HG02884 (cell line): ENCODE data around the gene C9orf43.
A peak's percentile ranks its signal among the peaks of the same experiment; 100 is the strongest.
"Not testable (repeated sequence)": the region's sequence is repeated elsewhere in the genome, so short reads cannot be mapped to it uniquely, and the experiment has no call there.

Source experiments
- ATAC-seq: cut with Tn5 transposase; IDR thresholded peaks from one replicate; pipeline ENCODE4 v1.9.1; 2021; ENCODE audit warnings: mild to moderate bottlenecking, moderate library complexity; ENCODE audit not compliant: unreplicated experiment

C9orf43 gene

GRCh38 chr9:113410207-113410864, at the start of gene C9orf43, which contains the start of gene POLE3:
C9orf43 (plus strand) TSS chr9:113410747; CDS start chr9:113413494, 2,747 bp downstream.
POLE3 (minus strand) TSS chr9:113410675; CDS start chr9:113410293, 382 bp downstream.
- peak; percentile 87 for ATAC-seq

GRCh38 chr9:113361304-113362018, 49.1 kb upstream of the C9orf43 start:
- ATAC-seq, result no peak

GRCh38 chr9:113363336-113363735, 47.2 kb upstream of the C9orf43 start:
- ATAC-seq, result no peak

- ATAC-seq, result no peak
Observed at GRCh38 chr9:113364951-113365350, 45.6 kb upstream of the C9orf43 start.

- ATAC-seq, result not testable (repeated sequence)
Observed at GRCh38 chr9:113365652-113366051, 44.9 kb upstream of the C9orf43 start.

DNA sequence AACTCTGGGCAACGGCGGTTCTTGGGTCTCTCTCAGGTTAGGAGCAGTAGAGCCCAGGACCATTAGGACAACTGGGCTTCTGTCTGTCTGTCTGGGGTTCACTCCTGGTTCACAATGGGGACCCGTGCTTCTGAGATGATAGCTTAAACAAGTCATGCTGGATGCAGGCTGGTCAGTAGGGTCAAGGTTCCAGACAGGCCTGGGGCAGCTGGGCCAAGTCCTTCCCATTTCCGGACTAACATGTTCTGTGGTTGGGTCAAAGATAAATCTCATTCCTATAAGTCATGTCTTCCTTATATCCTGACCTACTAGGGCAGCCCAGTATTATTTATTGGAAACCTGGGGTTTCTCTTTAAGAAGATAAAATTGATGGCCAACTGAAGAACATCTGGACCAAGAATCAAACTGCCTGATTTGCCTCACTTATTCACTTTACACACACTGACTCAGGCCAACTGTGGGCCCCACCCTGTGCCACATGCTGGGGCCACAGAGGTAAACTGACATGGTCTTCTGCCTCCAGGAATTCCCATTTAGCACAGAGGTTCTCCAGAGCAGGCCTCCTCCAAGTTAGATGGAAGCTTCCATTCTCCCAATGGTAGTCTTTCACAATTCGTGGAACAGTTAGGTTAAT, 42.1 kb upstream of the C9orf43 start:
- no peak for ATAC-seq

GRCh38 chr9:113368982-113369854, 41.3 kb upstream of the C9orf43 start:
- ATAC-seq, result no peak

- no peak for ATAC-seq
Observed at GRCh38 chr9:113369855-113370140, 40.7 kb upstream of the C9orf43 start.

DNA sequence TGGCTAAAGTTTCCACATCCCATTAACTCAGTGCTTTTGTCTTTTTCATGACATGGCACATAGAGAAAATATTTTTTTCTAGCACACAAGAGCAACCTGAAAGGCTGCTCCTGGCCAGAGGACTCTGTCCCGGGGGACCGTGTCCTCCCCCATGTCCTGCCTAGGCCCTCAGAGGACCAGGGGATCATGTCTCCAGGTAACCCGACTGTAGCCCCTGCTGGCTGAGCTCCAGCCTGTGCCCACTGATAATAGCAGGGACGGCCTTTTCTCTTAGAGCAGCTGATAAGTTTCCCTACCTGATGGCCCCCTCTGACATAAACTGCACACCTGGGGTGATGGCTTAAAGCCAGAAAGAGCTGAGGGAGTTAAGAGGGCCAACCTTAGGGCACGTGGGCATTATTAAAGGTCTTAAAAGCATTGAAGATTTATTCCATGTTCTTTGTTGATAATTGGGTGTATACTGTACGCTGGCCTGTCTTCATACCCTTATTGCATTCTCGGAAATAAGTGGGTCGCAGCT, 39.7 kb upstream of the C9orf43 start:
- ATAC-seq, result no peak

DNA sequence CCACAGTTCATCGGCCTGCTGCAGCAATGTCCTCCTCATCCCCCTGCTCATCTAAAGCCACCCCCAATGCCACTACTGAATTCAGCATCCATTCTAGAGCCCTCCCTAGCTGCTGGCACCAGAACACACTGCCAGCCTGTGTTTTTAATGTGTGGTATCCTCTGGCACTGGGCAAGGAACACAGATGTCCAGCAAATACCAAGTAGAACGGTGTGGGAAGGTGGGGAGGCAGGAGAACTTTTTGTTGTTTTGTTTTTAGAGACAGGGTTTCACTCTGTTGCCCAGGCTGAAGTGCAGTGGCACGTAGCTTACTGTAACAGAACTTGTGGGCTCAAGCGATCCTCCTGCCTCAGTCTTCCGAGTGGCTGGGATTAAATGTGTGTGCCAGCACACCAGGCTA, 38.5 kb upstream of the C9orf43 start:
- no peak for ATAC-seq

DNA sequence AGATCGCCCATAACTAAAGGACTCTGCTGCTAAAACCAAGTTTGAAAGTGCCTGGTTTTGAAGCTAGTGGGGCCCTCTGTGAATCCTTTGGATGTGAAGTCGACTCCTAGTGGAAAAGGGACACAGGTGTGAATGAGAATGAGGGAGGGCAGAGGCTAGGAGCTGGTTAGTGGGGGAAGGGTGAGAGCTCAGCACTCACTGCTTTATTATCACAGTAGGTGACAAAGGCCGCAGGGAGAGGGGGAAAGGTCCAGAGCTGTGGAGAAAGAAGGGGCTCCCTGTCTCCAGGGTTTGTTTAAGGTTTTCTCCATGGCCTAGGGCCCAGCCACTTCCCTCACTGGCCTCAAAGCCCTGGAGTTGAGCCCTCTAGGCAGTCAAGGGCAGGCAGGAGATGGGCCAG, 37.3 kb upstream of the C9orf43 start:
- no peak for ATAC-seq

DNA sequence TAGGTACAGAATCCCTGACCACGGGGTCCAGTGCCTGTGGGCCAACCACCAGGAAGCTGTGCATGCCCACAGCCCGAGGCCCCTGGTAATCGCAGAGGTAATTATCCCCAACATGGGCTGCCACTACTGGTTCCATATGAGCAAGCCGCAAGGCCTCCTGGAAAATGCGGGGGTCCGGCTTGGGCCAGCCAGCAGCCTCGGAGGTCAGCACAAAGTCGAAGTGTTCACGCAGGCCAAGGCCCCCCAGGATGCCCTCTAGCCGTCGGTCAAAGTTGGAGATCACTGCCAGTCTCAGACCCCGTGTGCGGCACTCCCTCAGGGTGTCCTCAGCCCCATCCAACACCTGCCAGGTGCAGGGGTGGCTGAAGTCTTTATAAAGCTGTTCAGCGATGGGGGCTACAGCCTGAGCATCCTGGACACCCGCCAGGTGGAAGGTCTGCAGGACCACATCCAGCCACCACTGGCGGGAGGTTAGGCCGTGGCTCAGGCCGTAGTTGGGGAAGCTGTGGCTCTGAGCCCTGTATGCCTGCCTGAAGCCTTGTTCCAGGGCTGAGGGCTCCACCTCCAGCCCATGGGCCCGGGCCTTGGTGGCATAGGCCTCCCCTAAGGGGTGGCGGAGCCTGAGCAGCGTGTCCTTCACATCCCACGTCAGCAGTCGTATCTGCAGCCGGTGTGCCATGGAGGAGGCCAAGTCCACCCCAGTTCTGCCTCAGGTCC, 36.7 kb upstream of the C9orf43 start:
- ATAC-seq, result no peak

DNA sequence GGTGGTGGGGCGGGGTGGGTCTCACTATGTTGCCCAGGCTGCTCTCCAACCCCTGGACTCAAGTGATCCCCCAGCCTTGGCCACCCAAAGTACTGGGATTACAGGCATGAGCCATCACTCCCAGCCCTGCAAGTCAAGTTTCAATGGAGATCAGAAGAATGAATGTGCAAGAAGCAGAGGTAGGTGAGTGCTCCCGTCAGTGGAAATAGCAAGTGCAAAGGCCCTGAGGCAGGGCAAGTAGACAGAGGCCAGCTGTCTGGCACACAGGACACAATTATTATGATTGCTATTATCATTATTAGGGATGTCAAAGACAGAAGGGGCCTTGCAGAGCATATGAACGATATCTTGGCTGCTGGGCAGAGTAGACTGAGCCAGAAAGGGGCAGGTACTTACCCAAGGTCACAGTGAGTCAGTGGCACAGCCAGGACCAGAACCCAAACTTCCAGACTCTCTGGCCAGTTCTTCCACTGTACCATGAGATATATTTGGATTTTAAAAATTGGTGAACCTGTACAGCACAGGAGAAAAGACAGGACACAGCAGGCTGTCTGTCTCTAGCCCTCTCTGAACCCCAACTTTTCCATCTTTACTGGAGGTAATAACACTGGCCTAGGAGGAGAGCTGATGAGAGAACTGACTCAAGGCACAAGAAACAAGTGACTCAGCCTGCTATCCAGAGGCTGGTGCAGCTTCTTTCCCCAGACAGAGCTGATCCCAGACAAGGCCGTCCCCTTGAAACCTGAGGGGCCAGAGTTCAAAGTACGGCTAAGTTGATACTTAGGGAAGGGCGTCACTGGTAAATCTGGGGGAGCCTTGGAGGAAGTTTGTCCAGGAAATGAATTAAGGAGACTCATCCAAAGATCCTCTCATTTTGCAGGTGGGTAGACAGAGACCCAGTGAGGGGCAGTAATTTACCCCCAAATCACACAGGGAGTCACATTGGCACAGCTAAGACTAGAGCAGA, 35.2 kb upstream of the C9orf43 start:
- ATAC-seq, result no peak

GRCh38 chr9:113376634-113377567, 33.6 kb upstream of the C9orf43 start, which contains the start of gene HDHD3:
HDHD3 (minus strand) TSS chr9:113376986; CDS start chr9:113374354, 2,632 bp downstream.
- ATAC-seq, result peak; percentile 72

- ATAC-seq, result not testable (repeated sequence)
Observed at GRCh38 chr9:113379094-113379828, 31.3 kb upstream of the C9orf43 start.

DNA sequence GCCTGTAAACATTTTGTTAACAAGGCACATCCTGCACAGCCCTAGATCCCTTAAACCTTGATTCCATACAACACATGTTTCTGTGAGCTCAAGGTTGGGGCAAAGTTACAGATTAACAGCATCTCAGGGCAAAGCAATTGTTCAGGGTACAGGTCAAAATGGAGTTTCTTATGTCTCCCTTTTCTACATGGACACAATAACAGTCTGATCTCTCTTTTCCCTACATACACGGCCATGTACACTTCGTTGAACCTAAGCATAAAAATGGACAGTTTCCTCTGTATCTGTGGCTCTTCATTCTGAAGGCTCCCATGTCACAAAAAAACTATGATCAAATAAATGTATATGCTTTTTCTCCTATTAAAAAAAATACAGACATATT, 30.7 kb upstream of the C9orf43 start:
- ATAC-seq, result not testable (repeated sequence)

DNA sequence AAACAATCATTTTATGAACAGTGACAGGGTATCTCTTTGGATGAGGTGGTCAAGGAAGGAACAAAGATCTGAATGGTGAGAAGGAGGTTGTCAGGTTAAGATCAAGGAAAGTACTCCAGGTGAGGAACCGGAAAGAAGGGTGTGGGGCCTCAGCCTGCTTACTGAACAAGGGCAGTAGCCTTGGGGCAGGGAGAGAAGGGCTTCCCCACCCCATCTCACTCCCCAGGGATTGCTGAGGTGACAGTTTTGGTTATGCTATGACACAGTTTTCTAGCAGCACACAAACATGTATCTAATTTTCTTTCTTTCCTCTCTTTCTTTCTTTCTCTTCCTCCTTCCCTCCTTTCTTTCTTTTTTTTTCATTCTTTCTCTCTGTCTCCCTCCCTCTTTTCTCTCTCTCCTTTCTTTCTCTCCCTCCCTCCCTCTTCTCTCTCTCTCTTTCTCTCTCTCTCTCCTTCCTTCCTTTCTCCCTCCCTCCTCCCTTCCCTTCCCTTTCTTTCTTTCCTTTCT, 29.6 kb upstream of the C9orf43 start:
- ATAC-seq, result no peak
